KMS-11 (cell line): ENCODE measurements around the gene GJC2.

Source experiments
- H2AFZ ChIP-seq: fragments of 200-600 bp; sonication (generic); 2 replicates; pipeline ENCODE4 v1.6.1; 2016; ENCODE audit warnings: antibody characterized with exemption, mixed run types, low read depth
- H3K27ac ChIP-seq: fragments of 200-600 bp; sonication (generic); 2 replicates; pipeline ENCODE4 v1.6.1; 2016; ENCODE audit warnings: mild to moderate bottlenecking, mixed run types
- H3K27me3 ChIP-seq: fragments of 200-600 bp; sonication (generic); 2 replicates; pipeline ENCODE4 v1.6.1; 2017; ENCODE audit warnings: mild to moderate bottlenecking, low read depth, mixed run types, moderate library complexity; ENCODE audit not compliant: insufficient read depth
- H3K36me3 ChIP-seq: fragments of 200-600 bp; sonication (generic); 2 replicates; pipeline ENCODE4 v1.6.1; 2017; ENCODE audit warnings: mild to moderate bottlenecking, mixed run types; ENCODE audit not compliant: insufficient read depth
- H3K4me1 ChIP-seq: fragments of 200-600 bp; sonication (generic); 2 replicates; pipeline ENCODE4 v1.6.1; 2016; ENCODE audit warnings: mild to moderate bottlenecking, low read depth, mixed run types; ENCODE audit not compliant: poor library complexity, severe bottlenecking
- H3K4me2 ChIP-seq: fragments of 200-600 bp; sonication (generic); 2 replicates; pipeline ENCODE4 v1.7.0; 2016; ENCODE audit warnings: mild to moderate bottlenecking, mixed run types
- H3K4me3 ChIP-seq: fragments of 200-600 bp; sonication (generic); IDR thresholded peaks from 2 replicates; pipeline ENCODE4 v1.6.1; 2017; ENCODE audit warnings: low read depth, low read length, mixed read lengths; ENCODE audit not compliant: insufficient read depth
- H3K79me2 ChIP-seq: fragments of 200-600 bp; sonication (generic); 2 replicates; pipeline ENCODE4 v1.6.1; 2016; ENCODE audit warnings: low read depth, mixed run types; ENCODE audit not compliant: insufficient read depth
- H3K9ac ChIP-seq: fragments of 200-600 bp; sonication (generic); 2 replicates; pipeline ENCODE4 v1.6.1; 2016; ENCODE audit warnings: mild to moderate bottlenecking, mixed run types
- H4K20me1 ChIP-seq: fragments of 200-600 bp; sonication (generic); 2 replicates; pipeline ENCODE4 v1.6.1; 2016; ENCODE audit warnings: mild to moderate bottlenecking, mixed run types; ENCODE audit not compliant: insufficient read depth
- TF ChIP-seq, protein P1 (sequence below): fragments of 200-600 bp; sonication (generic); conservative IDR thresholded peaks from 2 replicates; pipeline ENCODE4 v1.6.1; 2017; ENCODE audit warnings: low read depth, mild to moderate bottlenecking, antibody characterized with exemption, low read length, moderate library complexity, mixed read lengths

Gene GJC2

GRCh38 chr1:228204958-228205357 is 55.2 kb downstream of the GJC2 start:
- no peak overlapping the region for H3K4me2 ChIP-seq
- H3K36me3 ChIP-seq: no peaks in the 10 kb centered on the region
- TF ChIP-seq, protein P1, sequence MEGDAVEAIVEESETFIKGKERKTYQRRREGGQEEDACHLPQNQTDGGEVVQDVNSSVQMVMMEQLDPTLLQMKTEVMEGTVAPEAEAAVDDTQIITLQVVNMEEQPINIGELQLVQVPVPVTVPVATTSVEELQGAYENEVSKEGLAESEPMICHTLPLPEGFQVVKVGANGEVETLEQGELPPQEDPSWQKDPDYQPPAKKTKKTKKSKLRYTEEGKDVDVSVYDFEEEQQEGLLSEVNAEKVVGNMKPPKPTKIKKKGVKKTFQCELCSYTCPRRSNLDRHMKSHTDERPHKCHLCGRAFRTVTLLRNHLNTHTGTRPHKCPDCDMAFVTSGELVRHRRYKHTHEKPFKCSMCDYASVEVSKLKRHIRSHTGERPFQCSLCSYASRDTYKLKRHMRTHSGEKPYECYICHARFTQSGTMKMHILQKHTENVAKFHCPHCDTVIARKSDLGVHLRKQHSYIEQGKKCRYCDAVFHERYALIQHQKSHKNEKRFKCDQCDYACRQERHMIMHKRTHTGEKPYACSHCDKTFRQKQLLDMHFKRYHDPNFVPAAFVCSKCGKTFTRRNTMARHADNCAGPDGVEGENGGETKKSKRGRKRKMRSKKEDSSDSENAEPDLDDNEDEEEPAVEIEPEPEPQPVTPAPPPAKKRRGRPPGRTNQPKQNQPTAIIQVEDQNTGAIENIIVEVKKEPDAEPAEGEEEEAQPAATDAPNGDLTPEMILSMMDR: no peak

GRCh38 chr1:228205526-228206436 is 56.1 kb downstream of the GJC2 start:
- H3K9ac ChIP-seq: no peak overlapping the region
- H3K79me2 ChIP-seq: no peaks in the 10 kb centered on the region
- no peak overlapping the region for H3K4me3 ChIP-seq
- no peak overlapping the region for H3K4me2 ChIP-seq
- no peaks in the 10 kb centered on the region for H3K4me1 ChIP-seq
- H4K20me1 ChIP-seq: no peaks in the 10 kb centered on the region
- TF ChIP-seq, protein P1: no peak
- no peak overlapping the region for H3K27ac ChIP-seq
- H2AFZ ChIP-seq: no peak overlapping the region
- H3K27me3 ChIP-seq: no peaks in the 10 kb centered on the region
- no peaks in the 10 kb centered on the region for H3K36me3 ChIP-seq

More at GRCh38 chr1:228204958-228205357, 55.2 kb downstream of the GJC2 start:
- Histone ChIP-seq H4K20me1 (no peaks in the 10 kb centered on the region), H3K27me3 (no peaks in the 10 kb centered on the region), H2AFZ (no peak overlapping the region), H3K4me3 (no peak overlapping the region), H3K4me1 (no peaks in the 10 kb centered on the region), H3K27ac (no peak overlapping the region), H3K79me2 (no peaks in the 10 kb centered on the region), H3K9ac (no peak overlapping the region)

GRCh38 chr1:228206582-228207351 is 57.0 kb downstream of the GJC2 start:
- no peak overlapping the region for H3K9ac ChIP-seq
- H3K79me2 ChIP-seq: no peaks in the 10 kb centered on the region
- no peak overlapping the region for H3K4me2 ChIP-seq
- no peaks in the 10 kb centered on the region for H3K4me1 ChIP-seq
- H4K20me1 ChIP-seq: no peaks in the 10 kb centered on the region
- TF ChIP-seq, protein P1: no peak
- H3K36me3 ChIP-seq: no peaks in the 10 kb centered on the region
- no peak overlapping the region for H3K4me3 ChIP-seq
- H2AFZ ChIP-seq: no peak overlapping the region
- no peak overlapping the region for H3K27ac ChIP-seq
- H3K27me3 ChIP-seq: no peaks in the 10 kb centered on the region

DNA sequence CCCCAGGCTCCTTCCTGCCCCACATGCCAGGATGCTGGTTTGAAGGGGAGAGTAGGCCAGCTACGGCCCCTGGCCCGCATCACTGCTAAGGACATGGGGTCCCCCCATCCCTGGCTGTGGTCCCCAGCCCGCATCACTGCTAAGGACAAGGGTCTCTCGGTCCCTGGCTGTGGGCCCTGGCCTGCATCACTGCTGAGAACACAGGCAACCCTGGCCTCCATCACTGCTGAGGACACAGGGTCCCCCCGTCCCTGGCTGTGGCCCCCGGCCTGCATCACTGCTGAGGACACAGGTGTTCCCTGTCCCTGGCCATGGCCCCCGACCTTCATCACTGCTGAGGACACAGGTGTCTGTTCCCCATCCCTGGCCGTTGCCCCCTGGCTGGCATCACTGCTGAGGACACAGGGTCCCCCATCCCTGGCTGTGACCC is 57.7 kb downstream of the GJC2 start:
- Histone ChIP-seq H3K4me2 (no peak overlapping the region), H3K4me1 (no peaks in the 10 kb centered on the region), H3K4me3 (no peak overlapping the region), H4K20me1 (no peaks in the 10 kb centered on the region), H3K36me3 (no peaks in the 10 kb centered on the region), H3K79me2 (no peaks in the 10 kb centered on the region), H3K27me3 (no peaks in the 10 kb centered on the region), H3K9ac (no peak overlapping the region), H2AFZ (no peak overlapping the region), H3K27ac (no peak overlapping the region)
- TF ChIP-seq, protein P1: no peak
